T-helper 1 cell (primary cell): ENCODE measurements around the gene SERTAD1.

ENCODE experiments used
- DNase-seq, 5 donors: peaks; one replicate each; pipeline ENCODE4 v3.0.0-alpha.2; 2012 to 2020

Gene SERTAD1

DNA sequence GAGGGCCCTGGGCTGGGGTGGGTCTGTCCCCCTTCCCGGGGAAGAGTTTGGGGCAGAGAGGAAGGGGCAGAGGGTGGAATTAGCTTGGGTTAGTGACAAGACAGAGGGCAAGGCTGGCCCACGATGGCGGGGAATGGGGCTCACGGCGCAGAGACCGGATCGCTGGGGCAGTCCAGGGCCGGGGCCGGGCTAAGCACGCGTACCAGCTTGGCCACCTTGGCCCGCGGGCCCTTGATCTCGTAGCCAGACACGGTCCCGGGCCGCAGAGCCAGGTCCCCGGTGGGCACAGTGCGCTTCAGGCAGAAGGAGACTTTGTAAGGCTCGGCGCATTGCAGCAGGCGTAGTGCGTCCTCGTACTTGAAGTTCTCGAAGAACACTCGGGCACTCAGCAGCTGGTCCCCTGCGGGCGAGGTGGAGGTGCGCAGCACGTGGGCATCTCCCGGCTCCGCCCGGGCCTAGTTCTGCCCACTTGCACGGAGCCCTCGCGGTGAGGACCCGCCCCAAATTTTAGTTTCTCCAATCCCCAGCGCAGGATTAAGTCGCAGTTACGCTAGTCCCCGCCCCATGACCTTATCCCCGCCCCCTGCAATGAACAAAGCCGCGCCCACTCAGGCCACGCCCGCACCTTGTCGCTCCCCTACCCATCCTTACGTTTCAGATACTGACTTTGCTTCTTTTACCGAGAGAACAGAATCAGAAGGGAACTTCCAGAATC is 27.2 kb downstream of the SERTAD1 start:
- DNase-seq = peak; percentile 40 to 63 (median 51)

DNA sequence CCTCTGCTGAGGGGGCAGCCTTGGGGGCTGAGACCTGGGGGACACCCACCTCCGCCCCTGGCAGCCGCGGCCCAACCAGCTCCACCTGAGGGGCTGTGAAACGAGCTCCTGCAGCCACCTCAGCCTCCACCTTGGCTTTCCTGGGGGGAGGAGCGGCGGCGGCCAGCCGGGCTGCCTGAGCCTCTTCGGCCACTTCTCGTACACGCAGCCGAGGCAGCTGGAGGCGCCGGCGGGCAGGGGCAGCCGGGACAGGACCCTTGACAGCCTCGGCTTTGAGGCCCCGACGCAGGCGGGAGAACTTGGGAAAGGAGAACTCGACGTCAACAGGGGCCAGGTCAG is 28.3 kb downstream of the SERTAD1 start:
- DNase-seq = no peak

- no peak for DNase-seq
Observed at GRCh38 chr19:40396886-40397567, 28.8 kb downstream of the SERTAD1 start.

DNA sequence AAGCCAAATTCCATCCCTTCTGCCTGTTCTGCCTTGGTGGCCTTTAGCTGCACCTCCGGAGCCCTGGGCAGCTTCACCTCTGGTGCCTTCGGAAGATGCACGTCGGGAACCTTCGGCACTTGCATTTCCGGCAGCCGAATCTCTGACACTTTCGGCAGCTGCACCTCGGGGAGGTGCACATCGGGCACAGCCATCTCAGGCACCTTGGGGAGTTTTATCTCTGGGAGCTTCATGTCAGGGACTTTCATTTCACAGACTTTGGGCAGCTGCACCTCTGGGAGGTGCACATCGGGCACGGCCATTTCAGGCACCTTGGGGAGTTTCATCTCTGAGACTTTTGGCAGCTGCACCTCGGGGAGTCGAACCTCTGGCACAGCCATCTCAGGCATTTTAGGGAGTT is 29.8 kb downstream of the SERTAD1 start:
- DNase-seq = no peak

- no peak for DNase-seq
Observed at GRCh38 chr19:40394816-40395210, 31.0 kb downstream of the SERTAD1 start.

- no peak for DNase-seq
Observed at GRCh38 chr19:40393894-40394815, 31.6 kb downstream of the SERTAD1 start.

DNA sequence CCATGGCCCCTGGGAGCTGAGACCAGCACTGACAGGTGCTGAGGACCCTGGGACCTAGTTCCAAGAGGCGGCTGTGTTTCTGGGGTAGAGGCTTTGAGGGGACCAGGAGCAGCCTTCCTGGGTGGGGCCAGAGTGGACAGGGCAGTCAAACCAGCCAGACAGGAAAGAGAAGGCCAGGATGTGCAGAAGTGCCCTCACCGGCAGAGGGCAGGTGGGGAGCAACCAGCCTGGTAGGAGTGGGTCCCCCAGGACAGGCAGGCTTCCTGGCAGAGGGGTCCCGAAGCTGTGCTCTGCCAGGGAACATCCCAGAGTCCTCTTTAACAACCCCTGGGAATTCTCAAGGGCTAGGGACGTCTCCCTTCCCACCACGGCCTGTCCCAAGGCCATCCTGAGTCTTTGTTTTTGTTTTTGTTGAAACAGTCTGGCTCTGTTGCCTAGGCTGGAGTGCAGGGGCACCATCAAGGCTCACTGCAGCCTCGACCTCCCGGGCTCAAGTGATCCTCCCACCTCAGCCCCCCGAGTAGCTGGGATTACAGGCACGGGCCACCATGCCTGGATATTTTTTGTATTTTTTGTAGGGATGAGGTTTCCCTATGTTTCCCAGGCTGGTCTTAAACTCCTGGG is 32.8 kb downstream of the SERTAD1 start:
- DNase-seq = no peak

- no peak for DNase-seq
Observed at GRCh38 chr19:40392123-40392522, 33.7 kb downstream of the SERTAD1 start.

DNA sequence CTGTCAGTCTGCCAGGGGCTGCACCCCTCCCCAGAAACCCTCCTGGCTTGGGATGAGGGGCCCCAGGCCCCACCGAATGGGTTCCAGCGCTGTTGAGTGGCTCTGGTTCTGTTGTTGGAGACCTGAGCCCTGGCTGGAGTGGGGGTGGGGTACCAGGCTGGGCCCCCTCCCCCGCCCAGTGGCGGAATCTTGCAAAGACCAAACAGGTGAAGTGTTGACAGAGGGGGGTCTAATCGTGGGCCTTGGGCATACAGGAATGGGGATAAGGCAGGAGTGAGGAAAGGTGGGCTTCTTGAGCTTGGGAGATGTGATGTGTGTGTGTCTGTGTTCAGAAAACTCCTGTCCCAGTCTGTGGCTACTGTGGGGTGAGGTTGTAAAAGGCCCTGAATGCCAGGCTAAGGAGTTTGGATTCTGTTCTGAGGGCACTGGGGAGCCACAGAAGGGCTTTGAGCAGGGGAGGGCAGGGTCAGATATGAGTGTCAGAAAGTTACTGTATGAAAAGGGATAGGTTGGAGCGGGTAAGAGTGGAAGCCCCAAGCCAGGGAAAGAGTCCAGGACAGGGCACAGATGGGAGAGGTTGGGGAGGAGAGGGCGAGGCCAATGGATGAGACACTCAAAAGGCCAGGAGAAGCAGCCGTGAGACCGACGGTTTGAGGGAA is 35.6 kb downstream of the SERTAD1 start, which contains the start of gene HIPK4:
TSS of gene HIPK4 (minus strand) at position 98 of the 659 bp plus-strand sequence. CDS start 279 bp downstream, outside the sequence.
- DNase-seq = no peak

DNA sequence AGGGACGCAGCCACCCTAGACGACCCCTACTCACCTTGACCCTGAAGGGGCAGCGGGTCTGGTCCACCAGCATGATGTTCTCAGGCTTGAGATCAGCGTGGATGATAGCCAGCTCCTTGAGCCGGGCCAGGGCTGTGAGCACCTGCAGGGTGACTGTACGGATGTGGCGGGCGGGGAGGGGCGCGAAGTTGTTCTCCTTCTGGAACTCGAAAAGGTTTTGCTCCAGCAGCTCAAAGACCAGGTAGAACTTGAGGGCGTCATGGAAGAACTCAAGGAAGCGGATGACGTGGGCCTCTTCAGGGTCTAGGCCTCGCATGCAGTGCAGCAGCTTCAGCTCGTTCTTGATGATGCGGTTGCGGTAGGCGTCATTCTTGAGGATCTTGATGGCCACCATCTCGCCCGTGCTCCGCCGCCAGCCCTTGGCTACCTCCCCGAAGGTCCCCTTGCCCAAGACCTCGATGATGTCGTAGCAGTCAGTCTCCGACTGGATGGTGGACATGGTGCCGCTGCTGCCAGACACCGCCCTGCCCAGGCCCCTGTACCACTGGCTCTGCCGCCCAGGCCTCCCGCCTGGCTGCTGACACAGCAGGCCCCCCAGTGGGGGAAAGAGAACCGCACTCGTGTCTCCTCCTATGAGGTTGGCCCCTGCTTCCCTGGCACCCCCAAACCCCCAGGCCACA is 36.2 kb downstream of the SERTAD1 start:
- no peak for DNase-seq

DNA sequence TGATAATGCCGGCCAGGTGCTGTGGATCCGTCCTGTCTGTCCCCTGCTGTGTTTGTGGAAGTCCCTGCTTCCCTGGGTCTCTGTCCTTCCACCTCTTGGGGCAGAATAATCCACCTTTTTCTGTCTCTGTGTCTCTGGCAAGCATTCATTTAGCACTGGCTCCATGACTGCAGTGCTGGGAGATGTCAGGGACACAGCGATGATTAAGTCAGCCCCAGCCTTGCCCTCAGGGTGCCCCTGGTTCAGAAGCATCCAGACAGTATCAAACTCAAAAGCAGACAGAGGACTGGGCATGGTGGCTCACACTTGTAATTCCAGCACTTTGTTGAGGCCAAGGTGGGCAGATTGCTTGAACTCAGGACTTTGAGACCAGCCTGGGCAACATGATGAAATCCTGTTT is 37.3 kb downstream of the SERTAD1 start:
- no peak for DNase-seq

- DNase-seq = no peak
Observed at GRCh38 chr19:40387155-40387554, 38.6 kb downstream of the SERTAD1 start.

- no peak for DNase-seq
Observed at GRCh38 chr19:40383668-40384248, 42.0 kb downstream of the SERTAD1 start.

DNA sequence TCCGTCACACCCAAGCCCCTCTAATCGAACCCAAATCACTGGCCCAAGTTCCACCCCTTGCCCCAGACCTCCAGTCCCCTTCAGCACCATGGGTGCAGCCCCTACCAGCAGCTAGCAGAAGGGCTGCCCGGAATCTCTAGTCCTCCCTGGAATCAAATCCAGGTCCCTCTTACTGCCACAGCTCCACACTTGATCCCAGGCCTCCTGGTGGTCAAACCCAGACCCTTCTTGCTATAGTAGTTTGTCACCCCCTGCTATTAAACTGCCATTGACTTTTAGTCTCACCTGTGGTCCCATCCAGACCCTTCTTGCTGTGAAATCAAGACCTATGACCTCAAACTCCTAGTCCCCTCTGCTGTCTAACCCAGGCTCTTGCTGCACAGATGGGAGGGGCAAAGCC is 44.5 kb downstream of the SERTAD1 start:
- no peak for DNase-seq

DNA sequence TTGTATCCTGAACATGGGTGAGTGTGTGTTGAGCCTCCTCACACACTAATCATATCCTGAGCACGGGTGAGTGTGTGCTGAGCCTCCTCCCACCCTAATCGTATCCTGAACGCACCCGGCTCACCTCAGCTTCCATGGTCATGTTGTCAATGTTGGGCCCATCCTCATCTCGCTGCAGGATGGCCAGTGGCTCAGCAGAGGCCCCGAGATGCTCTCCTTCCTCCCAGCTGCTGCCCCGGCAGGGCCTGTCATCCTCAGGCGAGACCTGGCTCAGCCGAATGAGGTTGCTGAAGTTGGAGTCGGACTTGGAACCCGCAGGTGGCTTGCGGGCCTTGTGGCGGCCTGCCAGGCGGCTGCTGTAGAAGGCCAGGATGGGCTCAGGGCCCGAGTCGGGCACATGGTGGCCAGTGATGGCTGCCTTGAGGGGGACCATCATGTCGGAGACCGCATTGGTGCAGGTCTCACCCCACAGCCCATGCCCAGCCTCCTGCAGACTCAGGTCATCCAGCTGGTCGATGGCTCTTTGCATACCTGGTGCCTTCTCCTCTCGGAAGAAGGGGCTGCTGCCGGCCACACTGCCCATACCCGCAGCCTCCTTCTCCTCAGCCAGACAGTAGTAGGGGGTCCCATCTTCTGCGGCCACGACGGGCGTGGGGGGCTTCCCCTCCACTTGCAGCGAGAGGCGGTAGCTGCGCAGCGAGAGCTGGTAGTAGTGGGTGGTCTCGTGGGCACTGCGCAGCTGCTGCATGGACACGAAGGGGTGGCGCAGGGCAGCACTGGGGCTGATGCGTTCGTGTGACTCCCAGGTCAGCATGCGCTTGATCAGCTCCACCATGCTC is 45.4 kb downstream of the SERTAD1 start:
- no peak for DNase-seq

- DNase-seq = no peak
Observed at GRCh38 chr19:40379446-40380198, 46.2 kb downstream of the SERTAD1 start.

GRCh38 chr19:40378509-40378908 is 47.3 kb downstream of the SERTAD1 start:
- DNase-seq = no peak

DNA sequence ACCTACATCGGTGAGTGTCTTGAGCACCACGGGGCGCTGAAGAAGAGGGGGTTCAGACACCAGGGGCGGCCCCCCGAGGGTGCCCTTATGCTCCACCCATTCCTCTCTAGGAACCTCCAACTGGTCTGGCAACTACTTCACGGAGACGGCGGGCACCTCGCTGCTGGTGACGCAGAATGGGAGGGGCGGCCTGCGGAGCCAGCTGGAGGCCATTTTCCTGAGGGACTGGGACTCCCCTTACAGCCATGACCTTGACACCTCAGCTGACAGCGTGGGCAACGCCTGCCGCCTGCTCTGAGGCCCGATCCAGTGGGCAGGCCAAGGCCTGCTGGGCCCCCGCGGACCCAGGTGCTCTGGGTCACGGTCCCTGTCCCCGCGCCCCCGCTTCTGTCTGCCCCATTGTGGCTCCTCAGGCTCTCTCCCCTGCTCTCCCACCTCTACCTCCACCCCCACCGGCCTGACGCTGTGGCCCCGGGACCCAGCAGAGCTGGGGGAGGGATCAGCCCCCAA is 47.9 kb downstream of the SERTAD1 start:
- DNase-seq = no peak

DNA sequence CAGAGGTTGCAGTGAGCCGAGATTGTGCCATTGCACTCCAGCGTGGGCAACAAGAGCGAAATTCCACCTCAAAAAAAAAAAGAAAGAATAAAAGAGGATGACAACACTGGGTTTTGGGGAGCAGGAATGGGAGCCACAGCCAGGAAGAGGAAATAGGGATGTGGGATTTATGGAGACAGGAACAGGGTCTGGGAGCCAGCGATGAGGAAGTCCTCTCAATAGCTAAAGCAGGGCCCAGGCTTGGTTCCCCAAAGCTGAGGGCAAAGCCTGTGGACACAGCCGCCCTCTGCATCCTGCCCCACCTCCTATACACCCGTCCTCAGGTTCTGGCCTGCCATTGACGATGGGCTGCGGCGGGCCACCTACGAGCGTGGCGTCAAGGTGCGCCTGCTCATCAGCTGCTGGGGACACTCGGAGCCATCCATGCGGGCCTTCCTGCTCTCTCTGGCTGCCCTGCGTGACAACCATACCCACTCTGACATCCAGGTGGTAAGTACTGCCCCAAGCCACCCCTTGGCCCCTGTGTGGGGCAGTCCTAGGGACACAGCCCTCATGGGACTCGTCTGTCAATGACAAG is 49.4 kb downstream of the SERTAD1 start:
- DNase-seq = no peak
